Stomach smooth muscle (tissue), 2 donors: ENCODE measurements around the gene SHROOM1.
A peak's percentile ranks its signal among the peaks of the same experiment; 100 is the strongest.

ENCODE experiments used
- H3K27ac ChIP-seq: one replicate; pipeline ENCODE4 v1.7.0; 2013; ENCODE audit warnings: mild to moderate bottlenecking, low read length, inconsistent platforms
- H3K27me3 ChIP-seq, 2 donors: one replicate each; pipeline ENCODE4 v1.7.0; 2013; ENCODE audit warnings: low read length in 2 of 2; ENCODE audit not compliant: insufficient read depth in 2 of 2, control insufficient read depth in 1 of 2
- H3K36me3 ChIP-seq, 2 donors: one replicate each; pipeline ENCODE4 v1.7.0; 2013; ENCODE audit warnings: low read length in 2 of 2; ENCODE audit not compliant: control insufficient read depth in 2 of 2, insufficient read depth in 2 of 2
- H3K4me1 ChIP-seq: one replicate; pipeline ENCODE4 v1.7.0; 2013; ENCODE audit warnings: low read length; ENCODE audit not compliant: control insufficient read depth, insufficient read depth
- H3K4me3 ChIP-seq, 2 donors: one replicate each; pipeline ENCODE4 v1.7.0; 2013; ENCODE audit warnings: low read length in 2 of 2
- H3K9ac ChIP-seq, 2 donors: one replicate each; pipeline ENCODE4 v1.7.0; 2013; ENCODE audit warnings: low read length in 2 of 2, mild to moderate bottlenecking in 1 of 2
- H3K9me3 ChIP-seq, 2 donors: one replicate each; pipeline ENCODE4 v1.7.0; 2013; ENCODE audit warnings: low read length in 2 of 2; ENCODE audit not compliant: control insufficient read depth in 2 of 2
- donor health status: healthy.
- donor health status: Pancreatic carcinoma.

The SHROOM1 gene

DNA sequence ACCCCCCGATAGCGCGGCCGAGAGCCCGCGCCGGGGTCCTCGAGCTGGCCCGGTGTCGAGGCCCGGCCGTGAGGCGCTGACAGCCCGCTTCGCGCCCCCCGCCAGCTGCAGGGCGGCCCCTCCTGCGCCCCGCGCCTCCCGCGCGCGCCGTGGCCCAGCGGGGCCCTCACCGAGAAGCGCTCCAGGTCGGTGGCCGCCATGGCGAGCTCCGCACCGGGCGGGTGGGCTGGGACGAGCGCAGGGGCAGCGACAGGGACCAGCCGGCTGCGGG, 53.6 kb downstream of the SHROOM1 start:
- no peaks in the 10 kb centered on the region for H3K9me3 ChIP-seq
- peak overlapping the region; percentile 67 to 93 for H3K4me3 ChIP-seq
- H3K4me1 ChIP-seq, result peaks cover 43% of the 10 kb centered on the region
- no peaks in the 10 kb centered on the region for H3K27me3 ChIP-seq
- H3K9ac ChIP-seq, result peak overlapping the region; percentile 64 to 66
- H3K36me3 ChIP-seq, result no peaks in the 10 kb centered on the region
- no peak overlapping the region for H3K27ac ChIP-seq

DNA sequence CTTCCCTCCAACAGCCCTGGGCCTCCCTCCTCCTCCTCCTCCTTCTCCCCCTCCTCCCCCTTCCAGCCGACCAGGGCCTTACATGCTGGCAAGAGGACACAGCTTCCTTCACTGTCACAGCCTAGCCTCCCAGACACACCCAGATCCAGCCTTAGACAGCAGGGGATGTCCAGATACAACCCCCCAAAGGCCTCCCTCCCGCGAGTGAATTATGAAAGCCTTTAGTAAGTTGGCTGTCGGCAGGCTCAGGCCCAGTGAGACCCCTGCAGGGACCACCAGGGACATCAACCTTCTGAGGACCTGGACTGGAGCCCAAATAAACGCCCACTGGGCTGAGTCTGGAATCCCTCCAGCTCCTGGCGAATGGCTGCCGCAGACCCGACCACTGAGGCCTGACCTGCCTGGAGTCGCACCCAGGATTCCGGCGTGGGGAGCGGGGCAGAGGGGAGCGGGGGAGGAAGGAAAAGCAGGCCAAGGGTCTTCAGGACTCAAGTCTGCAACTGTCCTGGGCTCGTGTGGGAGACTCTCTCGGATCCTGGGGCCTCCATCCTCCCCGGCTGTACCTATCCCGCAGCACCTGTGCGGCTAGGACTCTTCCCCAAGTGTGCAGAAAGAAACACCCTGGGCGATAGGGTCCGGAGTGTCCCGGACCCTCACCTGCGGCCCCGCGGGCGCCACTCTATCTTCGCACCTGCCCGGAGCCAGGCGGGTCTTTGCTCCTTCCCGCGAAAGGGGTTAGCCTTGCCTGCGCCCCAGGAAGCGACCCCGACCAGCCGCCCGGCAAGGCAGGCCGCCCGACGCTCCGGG, 54.1 kb downstream of the SHROOM1 start:
- H3K4me3 ChIP-seq, result peak overlapping the region; percentile 67 to 93
- H3K9ac ChIP-seq, result peak overlapping the region; percentile 64 to 68
- peaks cover 45% of the 10 kb centered on the region for H3K4me1 ChIP-seq
- H3K27ac ChIP-seq, result no peak overlapping the region
- H3K9me3 ChIP-seq, result no peaks in the 10 kb centered on the region
- no peaks in the 10 kb centered on the region for H3K27me3 ChIP-seq
- H3K36me3 ChIP-seq, result no peaks in the 10 kb centered on the region

DNA sequence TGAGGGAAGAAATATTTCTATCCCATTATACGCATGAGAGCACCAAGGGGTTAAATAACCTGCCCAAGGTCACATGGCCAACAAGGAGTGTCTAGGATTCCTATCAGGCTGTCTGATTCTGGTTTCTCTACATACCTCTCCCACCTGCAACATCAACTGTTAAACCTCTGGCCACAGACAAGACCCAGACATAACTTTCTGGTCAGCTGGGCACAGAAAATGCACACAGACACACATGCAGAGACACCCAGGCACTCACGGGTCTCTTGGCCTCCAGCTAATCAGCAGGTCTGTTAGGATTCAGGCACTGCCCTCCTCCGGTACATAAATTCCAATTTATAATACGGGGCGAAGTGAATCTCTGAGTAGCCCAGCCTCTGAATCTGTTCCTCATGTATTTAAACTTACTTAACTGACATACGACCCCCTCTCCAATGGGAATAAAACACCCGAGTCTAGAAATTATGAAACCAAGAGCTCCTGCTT, 54.9 kb downstream of the SHROOM1 start:
- no peaks in the 10 kb centered on the region for H3K9me3 ChIP-seq
- peak overlapping the region; percentile 52 to 67 for H3K4me3 ChIP-seq
- no peaks in the 10 kb centered on the region for H3K36me3 ChIP-seq
- no peaks in the 10 kb centered on the region for H3K27me3 ChIP-seq
- peaks cover 51% of the 10 kb centered on the region for H3K4me1 ChIP-seq
- peak overlapping the region in 1 of 2 donors; percentile 64 for H3K9ac ChIP-seq
- H3K27ac ChIP-seq, result no peak overlapping the region

DNA sequence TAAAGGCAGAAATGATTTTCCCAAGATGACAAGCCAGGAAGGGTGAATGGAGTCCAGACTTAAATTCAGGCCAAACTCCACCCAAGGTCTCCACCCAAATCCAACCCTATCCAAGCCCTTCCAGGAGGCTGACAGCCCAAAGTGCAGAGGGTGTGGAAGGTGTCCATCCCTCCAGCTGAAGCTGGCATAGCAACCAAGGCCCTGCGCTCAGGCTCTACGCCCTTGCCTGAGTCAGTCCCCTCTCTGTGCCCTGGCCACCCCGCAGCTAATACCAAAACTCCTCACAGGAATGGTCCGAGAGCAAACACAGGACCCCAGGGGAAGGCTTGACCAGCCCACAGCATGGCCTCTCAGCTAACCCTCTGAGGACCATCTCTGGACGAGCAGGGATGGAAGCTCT, 55.6 kb downstream of the SHROOM1 start:
- H3K9me3 ChIP-seq, result no peaks in the 10 kb centered on the region
- no peaks in the 10 kb centered on the region for H3K36me3 ChIP-seq
- H3K27ac ChIP-seq, result no peak overlapping the region
- peak overlapping the region in 1 of 2 donors; percentile 52 for H3K4me3 ChIP-seq
- H3K9ac ChIP-seq, result no peak overlapping the region
- peaks cover 54% of the 10 kb centered on the region for H3K4me1 ChIP-seq
- H3K27me3 ChIP-seq, result no peaks in the 10 kb centered on the region

DNA sequence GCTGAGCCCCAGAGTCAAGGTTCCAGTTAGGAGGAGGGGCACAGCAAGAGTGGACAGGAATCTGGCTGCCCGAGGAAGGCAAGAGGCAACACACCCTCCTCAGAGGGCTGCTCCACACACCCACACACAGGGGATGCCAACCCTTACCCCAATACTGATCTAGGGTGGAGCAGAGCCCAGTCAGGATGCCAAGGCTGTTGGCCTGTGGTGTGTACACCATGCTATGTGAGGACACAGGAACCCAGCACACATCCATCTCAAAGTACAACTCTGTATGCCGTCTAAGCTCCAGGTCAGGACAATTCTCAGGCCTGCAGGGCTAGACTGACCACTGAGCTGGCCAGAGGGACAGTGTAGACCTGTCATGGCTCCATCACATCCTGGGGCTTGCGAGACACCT, 56.0 kb downstream of the SHROOM1 start:
- Histone ChIP-seq H3K4me1 (peaks cover 54% of the 10 kb centered on the region), H3K9ac (no peak overlapping the region), H3K9me3 (no peaks in the 10 kb centered on the region), H3K27me3 (no peaks in the 10 kb centered on the region), H3K27ac (no peak overlapping the region), H3K4me3 (no peak overlapping the region), H3K36me3 (no peaks in the 10 kb centered on the region)

DNA sequence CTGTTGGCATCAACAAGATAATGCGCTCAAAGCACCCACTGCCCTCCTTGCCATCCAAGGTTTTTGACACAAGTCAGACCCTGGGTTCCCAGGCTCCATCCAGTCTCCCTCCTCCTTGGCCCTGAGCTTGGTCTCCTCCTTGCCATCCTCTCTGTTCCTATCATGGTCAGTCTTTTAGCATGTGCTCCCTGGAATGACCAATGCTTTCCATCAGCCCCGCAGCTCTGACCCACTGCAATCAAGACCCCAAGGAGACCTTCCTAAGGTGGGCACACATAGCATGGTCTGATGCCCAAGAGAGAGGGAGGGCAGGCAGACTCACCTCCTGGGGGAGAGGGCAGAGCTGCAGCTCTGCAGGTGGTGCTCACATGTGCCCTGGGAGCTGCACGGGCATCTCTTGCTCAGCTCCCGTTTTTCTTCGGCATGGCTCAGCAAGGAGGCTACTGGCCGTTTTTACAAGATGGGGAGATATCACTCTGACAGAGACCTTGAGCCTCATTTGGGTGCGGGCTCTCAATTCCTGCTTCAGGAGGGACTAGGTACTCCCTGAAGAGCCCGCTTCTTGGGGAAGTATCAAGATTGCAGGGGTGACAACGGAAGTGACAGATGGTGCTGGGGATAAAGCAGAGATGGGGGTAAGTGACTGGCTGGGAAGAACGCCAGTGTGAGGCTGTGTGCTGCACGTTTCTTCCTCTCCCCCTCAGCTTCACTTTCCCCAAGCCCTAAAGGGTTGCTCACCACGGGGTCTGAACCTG, 56.7 kb downstream of the SHROOM1 start:
- H3K9me3 ChIP-seq, result no peaks in the 10 kb centered on the region
- H3K9ac ChIP-seq, result no peak overlapping the region
- no peaks in the 10 kb centered on the region for H3K27me3 ChIP-seq
- peaks cover 59% of the 10 kb centered on the region for H3K4me1 ChIP-seq
- no peaks in the 10 kb centered on the region for H3K36me3 ChIP-seq
- no peak overlapping the region for H3K27ac ChIP-seq
- H3K4me3 ChIP-seq, result no peak overlapping the region

DNA sequence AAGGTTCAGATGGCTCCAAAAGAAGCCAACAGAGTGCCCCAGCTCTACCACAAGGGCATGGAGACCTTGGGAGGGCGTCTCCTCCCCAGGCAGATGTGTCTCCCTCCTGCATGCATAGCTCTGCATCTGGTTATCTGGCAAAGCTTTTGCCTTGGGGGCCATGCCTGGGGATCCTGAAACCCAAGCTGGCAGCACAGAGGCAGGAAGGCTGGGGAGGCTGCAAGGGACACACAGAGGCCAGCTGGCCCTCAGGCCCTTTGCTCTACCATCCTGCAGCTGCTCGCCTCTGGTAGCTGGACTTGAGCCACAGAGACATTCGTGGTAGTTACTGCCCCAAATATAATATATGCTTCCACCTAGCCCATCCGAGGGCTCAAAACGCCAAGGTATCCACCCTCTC, 57.3 kb downstream of the SHROOM1 start:
- Histone ChIP-seq H3K27me3 (no peaks in the 10 kb centered on the region), H3K4me3 (no peak overlapping the region), H3K4me1 (peaks cover 62% of the 10 kb centered on the region), H3K9ac (no peak overlapping the region), H3K9me3 (no peaks in the 10 kb centered on the region), H3K27ac (no peak overlapping the region), H3K36me3 (no peaks in the 10 kb centered on the region)

DNA sequence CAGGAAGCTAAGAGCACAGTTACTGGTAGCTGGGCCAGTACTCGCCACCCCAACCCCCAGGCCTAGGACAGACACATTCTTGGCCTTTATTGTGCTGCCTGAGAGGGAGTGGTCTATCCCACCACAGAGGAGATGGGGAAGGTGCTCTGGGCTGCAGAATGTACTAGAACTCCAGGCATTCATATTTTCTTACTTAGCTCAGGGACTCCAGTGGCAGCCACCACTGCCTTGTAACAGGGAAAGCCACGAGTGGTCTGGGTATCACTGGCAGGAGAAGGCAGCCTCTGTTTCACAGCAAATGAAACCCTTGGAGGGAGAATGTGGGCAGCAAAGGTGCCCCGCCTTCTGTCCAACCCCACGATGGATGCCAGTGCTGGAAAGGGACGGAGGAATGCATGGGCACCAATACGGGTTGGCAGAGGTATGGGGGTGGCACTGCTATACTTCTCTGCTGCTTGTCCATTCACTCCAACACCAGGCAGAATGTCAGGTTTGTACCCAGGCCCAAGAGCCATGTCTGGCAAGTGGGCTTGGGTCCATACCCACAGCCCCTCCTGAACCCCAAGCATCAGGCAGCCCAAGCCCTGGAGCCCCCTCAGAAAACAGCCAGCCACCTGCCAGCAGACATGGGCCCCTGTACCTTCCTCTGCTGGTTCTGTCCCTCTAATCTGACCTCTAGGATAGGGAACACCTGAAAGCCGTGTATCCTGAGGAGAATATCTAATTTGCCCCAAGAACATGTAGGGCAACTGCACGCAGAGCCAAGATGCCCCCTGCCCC, 58.0 kb downstream of the SHROOM1 start:
- peaks cover 63% of the 10 kb centered on the region for H3K4me1 ChIP-seq
- H3K27ac ChIP-seq, result no peak overlapping the region
- H3K9ac ChIP-seq, result no peak overlapping the region
- H3K27me3 ChIP-seq, result no peaks in the 10 kb centered on the region
- no peaks in the 10 kb centered on the region for H3K9me3 ChIP-seq
- peak overlapping the region in 1 of 2 donors; percentile 8 for H3K4me3 ChIP-seq
- no peaks in the 10 kb centered on the region for H3K36me3 ChIP-seq
